Thyroid gland (tissue), 4 donors: ENCODE results near the gene GRIK4.

Experiments
- CTCF ChIP-seq, 6 experiments: fragments of 200-600 bp in 3 of 6; fragments of 450-650 bp in 3 of 6; sonication (generic) in 3 of 6; IDR thresholded peaks; one replicate each; pipeline ENCODE4 v1.5.1; 2016 to 2019; ENCODE audit warnings: antibody characterized with exemption in 6 of 6, mild to moderate bottlenecking in 2 of 6, inconsistent platforms in 1 of 6, moderate library complexity in 1 of 6
- POLR2A ChIP-seq, 2 donors: fragments of 450-650 bp; IDR thresholded peaks; one replicate each; pipeline ENCODE4 v1.6.1; 2017; ENCODE audit warnings: antibody characterized with exemption in 2 of 2, mild to moderate bottlenecking in 2 of 2, moderate library complexity in 1 of 2

- TF ChIP-seq CTCF (IDR thresholded peaks at IDR 0.05): no peak
- no peak for TF ChIP-seq POLR2A (IDR thresholded peaks at IDR 0.05)
Measured at GRCh38 chr11:120768949-120769348, 257.4 kb downstream of the GRIK4 start.
